Body of pancreas (tissue), 4 donors: Measurements from ENCODE around the gene ELOVL5. TPM values are rescaled to one million over a fixed set of nuclear protein-coding genes. Genes with fewer than 3 reads are reported as not detected.

Source experiments
- ATAC-seq: fragments of 150-250 bp; one replicate; pipeline ENCODE4 v1.9.1; 2016
- DNase-seq, 4 donors: peaks; one replicate each; pipeline ENCODE4 v3.0.0-alpha.2; 2019
- H3K27ac ChIP-seq, 4 donors: fragments of 200-600 bp; sonication (generic); 1 replicate in 3 of 4; 2 replicates in 1 of 4; pipeline versions ENCODE4 v1.5.1 to v1.6.1; 2016 to 2019; ENCODE audit warnings: mild to moderate bottlenecking in 1 of 4, mixed read lengths in 1 of 4, moderate library complexity in 1 of 4
- H3K27me3 ChIP-seq, 2 donors: fragments of 200-600 bp; sonication (generic); one replicate each; pipeline ENCODE4 v1.6.0; 2016; ENCODE audit warnings: mild to moderate bottlenecking in 1 of 2
- H3K36me3 ChIP-seq, 2 donors: fragments of 200-600 bp; sonication (generic); replicated peaks in 1 of 2; 2 replicates each; pipeline ENCODE4 v1.5.1; 2016; ENCODE audit warnings: low read depth in 2 of 2; ENCODE audit not compliant: insufficient read depth in 1 of 2
- H3K4me1 ChIP-seq: fragments of 200-600 bp; sonication (generic); one replicate; pipeline ENCODE4 v1.6.0; 2016
- H3K4me3 ChIP-seq, 2 donors: fragments of 200-600 bp; sonication (generic); 1 replicate in 1 of 2; 2 replicates in 1 of 2; pipeline ENCODE4 v1.5.1; 2016 to 2019
- H3K9me3 ChIP-seq, 3 donors: fragments of 200-600 bp; sonication (generic); 1 replicate in 2 of 3; 2 replicates in 1 of 3; pipeline ENCODE4 v1.5.1; 2016
- CTCF ChIP-seq, 7 experiments: fragments of 450-650 bp in 4 of 7; fragments of 200-600 bp in 3 of 7; sonication (generic) in 3 of 7; IDR thresholded peaks; one replicate each; pipeline ENCODE4 v1.5.1; 2016 to 2019; ENCODE audit warnings: antibody characterized with exemption in 7 of 7
- POLR2A ChIP-seq, 3 donors: fragments of 450-650 bp; IDR thresholded peaks; one replicate each; pipeline ENCODE4 v1.6.1; 2016; ENCODE audit warnings: antibody characterized with exemption in 3 of 3, mild to moderate bottlenecking in 2 of 3
- WGBS, 2 donors: methylation state at CpG; one replicate each; pipeline ENCODE4 v1.1.5; 2017; 5-methylcytosine and 5-hydroxymethylcytosine counted together
- intact Hi-C: fragments of 100-400 bp; cut with DNase I; formaldehyde crosslinking; loops from one replicate; pipeline ENCODE4 v1.15.1; 2023
- total RNA-seq, 2 donors: library from RNA; depleted of rRNA; stranded (reverse); fragments of >200 nt; gene quantifications; one replicate each; pipeline ENCODE4 v1.1.0, GENCODE V29; 2016

The ELOVL5 gene
- total RNA-seq, 2 donors from 2014 or later: 8.6 to 11.2 TPM

GRCh38 chr6:53244399-53244931 is 104.3 kb downstream of the ELOVL5 start:
- Histone ChIP-seq H3K9me3 (no peaks in the 10 kb centered on the region), H3K4me1 (no peaks in the 10 kb centered on the region), H3K27me3 (no peaks in the 10 kb centered on the region), H3K36me3 (no peaks in the 10 kb centered on the region), H3K4me3 (no peak overlapping the region), H3K27ac (no peak overlapping the region)
- intact Hi-C loops: no loop called here
- ATAC-seq (no peak), DNase-seq (no peak)
- TF ChIP-seq CTCF (IDR thresholded peaks at IDR 0.05) (no peak), POLR2A (IDR thresholded peaks at IDR 0.05) (no peak)
- 83 to 100% methylated on average over 4 of the region's 4 CpGs for WGBS, 2 donors

- peak in 1 of 4 donors; percentile 30 for DNase-seq
- no peak for ATAC-seq
- Histone ChIP-seq H3K36me3 (no peaks in the 10 kb centered on the region), H3K27me3 (no peaks in the 10 kb centered on the region), H3K9me3 (no peaks in the 10 kb centered on the region), H3K27ac (no peak overlapping the region), H3K4me1 (no peaks in the 10 kb centered on the region), H3K4me3 (no peak overlapping the region)
- intact Hi-C loops: no loop called here
- TF ChIP-seq CTCF (IDR thresholded peaks at IDR 0.05): no peak
- no peak for TF ChIP-seq POLR2A (IDR thresholded peaks at IDR 0.05)
- WGBS, 2 donors: 75 to 78% methylated on average over 4 of the region's 4 CpGs
Observed at GRCh38 chr6:53241938-53242337, 106.8 kb downstream of the ELOVL5 start.

- Histone ChIP-seq H3K27ac (no peak overlapping the region), H3K4me1 (no peaks in the 10 kb centered on the region), H3K9me3 (no peaks in the 10 kb centered on the region), H3K4me3 (no peak overlapping the region), H3K27me3 (no peaks in the 10 kb centered on the region), H3K36me3 (no peaks in the 10 kb centered on the region)
- intact Hi-C loops: no loop called here
- DNase-seq (no peak), ATAC-seq (no peak)
- 58 to 75% methylated on average over 2 of the region's 2 CpGs for WGBS, 2 donors
- no peak for TF ChIP-seq CTCF (IDR thresholded peaks at IDR 0.05)
Observed at GRCh38 chr6:53240761-53241160, 108.0 kb downstream of the ELOVL5 start.

- intact Hi-C loops: no loop called here
- no peaks in the 10 kb centered on the region for H3K27me3 ChIP-seq
- no peaks in the 10 kb centered on the region for H3K4me1 ChIP-seq
- no peak for TF ChIP-seq CTCF (IDR thresholded peaks at IDR 0.05)
- no peak for TF ChIP-seq POLR2A (IDR thresholded peaks at IDR 0.05)
- H3K27ac ChIP-seq: no peak overlapping the region
- no peak for ATAC-seq
- H3K9me3 ChIP-seq: no peaks in the 10 kb centered on the region
- WGBS, 2 donors: 79 to 91% methylated on average over 3 of the region's 3 CpGs
- no peak for DNase-seq
- H3K4me3 ChIP-seq: no peak overlapping the region
- H3K36me3 ChIP-seq: no peaks in the 10 kb centered on the region
Observed at GRCh38 chr6:53240139-53240538, 108.6 kb downstream of the ELOVL5 start.

- H3K4me1 ChIP-seq: no peaks in the 10 kb centered on the region
- H3K36me3 ChIP-seq: no peaks in the 10 kb centered on the region
- H3K27ac ChIP-seq: no peak overlapping the region
- no peak for ATAC-seq
- TF ChIP-seq CTCF (IDR thresholded peaks at IDR 0.05): no peak
- TF ChIP-seq POLR2A (IDR thresholded peaks at IDR 0.05): no peak
- H3K27me3 ChIP-seq: no peaks in the 10 kb centered on the region
- H3K9me3 ChIP-seq: no peaks in the 10 kb centered on the region
- no peak overlapping the region for H3K4me3 ChIP-seq
- WGBS, 2 donors: 91 to 93% methylated on average over 3 of the region's 3 CpGs
- intact Hi-C loops: no loop called here
- no peak for DNase-seq
Observed at GRCh38 chr6:53239526-53239925, 109.2 kb downstream of the ELOVL5 start.
